DMS53 (cell line): Measurements from ENCODE around the gene STING1.

Source experiments
- DNase-seq: peaks from one replicate; lab custom pipeline; 2025; lab: John Stamatoyannopoulos, UW

The STING1 gene

DNA sequence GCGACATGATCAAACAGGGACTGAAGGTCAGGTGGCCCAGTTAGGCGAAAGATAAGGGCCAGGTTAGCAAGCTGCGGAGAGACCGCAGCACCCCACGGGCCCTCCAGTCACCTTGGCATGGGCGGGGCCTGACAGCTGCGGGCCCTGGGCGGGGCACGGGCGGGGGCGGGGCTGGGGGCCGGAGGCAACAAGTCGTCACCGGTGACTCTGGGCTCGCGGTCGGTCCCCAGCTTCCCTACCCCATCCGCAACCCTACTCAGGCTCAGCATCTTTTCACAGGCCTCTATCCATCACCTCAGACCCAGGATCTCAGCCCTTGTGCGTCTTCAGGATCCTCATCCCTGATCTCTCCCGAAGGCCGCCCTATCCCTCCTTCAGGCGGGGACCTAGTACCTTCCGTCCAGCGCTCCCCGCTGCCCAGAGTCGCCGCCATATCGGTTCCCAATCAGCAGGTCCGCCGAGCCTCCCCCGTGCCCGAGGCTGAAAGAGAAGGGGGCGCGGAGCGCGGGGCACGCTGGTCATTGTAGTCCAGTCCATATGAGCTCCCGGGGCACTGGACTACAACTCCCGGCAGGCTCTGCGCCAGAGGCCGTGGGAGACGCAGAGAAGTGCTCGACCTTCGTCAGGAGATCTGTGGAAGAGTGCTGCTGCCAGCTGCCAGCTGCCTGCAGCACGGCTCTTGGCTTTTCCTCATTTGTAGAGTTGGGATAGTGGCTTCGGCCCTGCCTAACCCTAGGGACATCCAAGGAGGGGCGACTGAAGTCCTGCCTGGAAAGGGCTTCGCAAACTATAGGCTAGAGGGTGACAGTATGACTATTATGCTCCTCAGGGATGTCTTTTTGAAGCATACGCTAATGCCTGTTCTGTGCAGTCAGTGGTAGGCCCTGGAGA is 43.3 kb downstream of the STING1 start, which contains the start of gene DNAJC18:
TSS of gene DNAJC18 (minus strand) at position 513 of the 891 bp plus-strand sequence. CDS start at position 433, 80 bp downstream.
- peak; percentile 96 for DNase-seq

DNA sequence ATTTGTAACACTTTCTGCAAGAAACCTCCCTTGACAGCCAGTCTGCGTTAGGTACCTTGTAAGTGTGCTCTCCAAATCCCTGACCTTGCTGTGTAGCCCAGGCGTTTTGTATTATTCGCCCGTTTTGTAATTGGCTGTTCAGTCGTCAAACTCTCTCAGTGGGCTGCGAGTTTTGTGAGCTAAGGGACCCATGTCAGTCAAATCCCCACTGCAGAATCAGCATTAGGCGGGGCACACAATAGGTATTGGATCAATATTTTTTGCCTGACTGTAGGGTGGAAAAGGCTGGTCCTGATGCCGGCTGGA is 43.9 kb downstream of the STING1 start:
- DNase-seq, result peak; percentile 38

DNA sequence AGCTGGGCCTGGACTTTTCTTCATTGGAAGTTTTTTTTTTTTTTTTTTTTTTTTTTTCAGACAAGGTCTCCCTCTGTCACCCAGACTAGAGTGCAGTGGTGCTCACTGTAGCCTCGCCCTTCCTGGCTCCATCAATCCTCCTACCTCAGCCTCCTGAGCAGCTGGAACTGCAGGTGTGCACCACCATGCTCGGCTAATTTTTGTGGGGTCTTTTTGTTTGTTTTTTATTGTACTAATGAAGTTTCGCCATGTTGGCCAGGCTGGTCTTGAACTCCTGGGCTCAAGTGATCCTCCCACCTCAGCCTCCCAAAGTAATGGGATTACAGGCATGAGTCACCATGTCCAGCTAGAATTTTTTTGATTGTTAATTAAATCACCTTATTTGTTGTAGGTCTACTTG is 46.9 kb downstream of the STING1 start:
- DNase-seq, result no peak

DNA sequence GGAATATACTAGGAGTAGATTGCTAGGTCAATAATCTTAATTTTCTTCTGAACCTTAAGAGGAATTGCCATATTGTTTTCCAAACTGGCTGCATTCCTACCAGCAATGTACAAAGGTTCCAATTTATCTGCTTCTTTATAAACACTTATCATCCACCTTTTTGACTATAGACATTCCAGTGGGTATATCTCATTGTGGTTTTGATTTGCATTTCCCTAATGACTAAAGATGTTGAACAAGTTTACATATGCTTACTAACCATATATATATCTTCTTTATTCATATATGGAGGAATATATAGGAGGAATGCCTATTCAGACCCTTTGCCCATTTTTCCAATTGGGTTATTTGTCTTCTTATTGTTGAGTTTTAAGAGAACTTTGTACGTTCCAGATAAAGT is 50.9 kb downstream of the STING1 start:
- DNase-seq, result no peak

DNA sequence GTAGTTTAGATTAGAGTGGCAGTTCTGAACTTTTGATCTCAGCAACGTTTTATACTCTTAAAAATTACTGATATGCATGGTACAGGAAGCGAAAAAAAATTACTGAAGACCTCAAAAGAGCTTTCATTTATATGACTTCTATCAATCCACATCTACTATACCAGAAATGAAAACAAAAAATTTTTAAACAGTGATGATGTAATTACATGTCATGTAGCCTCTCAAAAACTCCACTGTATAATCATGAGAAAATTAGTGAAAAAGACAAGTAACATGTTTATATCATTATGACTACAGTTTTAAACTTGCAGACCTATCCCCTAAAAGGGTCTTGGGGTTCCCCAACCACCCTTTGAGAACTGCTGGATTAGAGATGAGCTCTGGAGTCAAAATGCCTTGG is 52.5 kb downstream of the STING1 start:
- DNase-seq, result no peak

DNA sequence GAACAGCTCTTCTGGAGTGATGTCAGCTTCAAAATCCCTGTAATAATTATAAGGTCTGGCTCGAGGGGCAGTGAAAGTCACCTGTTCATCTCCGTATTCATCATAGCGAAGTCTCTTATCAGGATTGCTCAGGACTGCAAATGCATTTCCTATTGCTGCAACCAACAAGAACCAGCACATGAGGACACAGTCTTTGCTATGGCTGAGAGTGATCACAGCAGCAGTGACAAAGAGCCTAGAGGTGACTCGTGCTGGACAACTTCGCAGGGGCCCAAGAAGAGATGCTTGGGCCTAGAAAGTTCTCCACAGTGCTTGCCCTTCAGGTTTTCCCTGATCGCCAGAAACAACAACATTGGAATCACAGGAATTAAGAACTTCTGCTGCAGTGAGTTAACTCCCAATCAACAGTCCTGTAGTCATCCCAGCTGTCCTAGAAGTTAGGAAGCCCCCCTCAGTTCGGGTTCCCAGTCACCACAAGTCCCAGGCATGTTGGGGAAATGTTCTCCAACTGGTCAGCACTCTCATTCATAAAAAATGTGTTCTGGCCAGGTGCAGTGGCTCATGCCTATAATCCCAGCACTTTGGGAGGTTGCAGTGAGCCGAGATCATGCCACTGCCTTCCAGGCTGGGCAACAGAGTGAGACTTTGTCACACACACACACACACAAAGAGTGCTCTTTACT is 56.2 kb downstream of the STING1 start:
- no peak for DNase-seq
